Measurements from ENCODE around the gene SPNS2.

Gene SPNS2

DNA sequence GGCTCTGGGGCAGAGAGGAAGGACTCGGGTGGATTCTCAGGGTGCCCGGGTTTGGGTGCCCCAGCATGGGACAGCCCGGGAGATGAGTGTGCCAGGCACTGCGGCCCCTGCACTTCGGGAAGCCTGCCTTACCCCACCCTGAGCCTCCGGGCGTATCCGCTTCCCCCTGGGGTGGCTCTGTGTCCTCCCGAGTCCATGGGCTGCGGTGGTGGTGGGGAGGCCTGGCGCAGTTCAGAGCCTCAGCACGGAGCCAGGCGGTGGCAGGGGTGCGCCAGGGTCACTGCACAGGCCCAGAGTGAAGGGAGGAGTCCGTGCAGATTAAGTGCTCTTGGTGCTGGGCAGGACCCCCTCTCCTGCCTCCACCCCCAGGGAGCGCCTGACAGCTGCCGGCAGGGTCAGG lies 35.8 kb downstream of the SPNS2 start:
- no peak overlapping the region for H3K4me3 ChIP-seq (ENCODE audit: low read length)
- TF ChIP-seq, protein P1, sequence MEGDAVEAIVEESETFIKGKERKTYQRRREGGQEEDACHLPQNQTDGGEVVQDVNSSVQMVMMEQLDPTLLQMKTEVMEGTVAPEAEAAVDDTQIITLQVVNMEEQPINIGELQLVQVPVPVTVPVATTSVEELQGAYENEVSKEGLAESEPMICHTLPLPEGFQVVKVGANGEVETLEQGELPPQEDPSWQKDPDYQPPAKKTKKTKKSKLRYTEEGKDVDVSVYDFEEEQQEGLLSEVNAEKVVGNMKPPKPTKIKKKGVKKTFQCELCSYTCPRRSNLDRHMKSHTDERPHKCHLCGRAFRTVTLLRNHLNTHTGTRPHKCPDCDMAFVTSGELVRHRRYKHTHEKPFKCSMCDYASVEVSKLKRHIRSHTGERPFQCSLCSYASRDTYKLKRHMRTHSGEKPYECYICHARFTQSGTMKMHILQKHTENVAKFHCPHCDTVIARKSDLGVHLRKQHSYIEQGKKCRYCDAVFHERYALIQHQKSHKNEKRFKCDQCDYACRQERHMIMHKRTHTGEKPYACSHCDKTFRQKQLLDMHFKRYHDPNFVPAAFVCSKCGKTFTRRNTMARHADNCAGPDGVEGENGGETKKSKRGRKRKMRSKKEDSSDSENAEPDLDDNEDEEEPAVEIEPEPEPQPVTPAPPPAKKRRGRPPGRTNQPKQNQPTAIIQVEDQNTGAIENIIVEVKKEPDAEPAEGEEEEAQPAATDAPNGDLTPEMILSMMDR (IDR thresholded peaks at IDR 0.05; ENCODE audit: insufficient read depth, low read depth, low read length, missing control alignments): no peak
- DNase-seq (ENCODE audit: low read depth): no peak

DNA sequence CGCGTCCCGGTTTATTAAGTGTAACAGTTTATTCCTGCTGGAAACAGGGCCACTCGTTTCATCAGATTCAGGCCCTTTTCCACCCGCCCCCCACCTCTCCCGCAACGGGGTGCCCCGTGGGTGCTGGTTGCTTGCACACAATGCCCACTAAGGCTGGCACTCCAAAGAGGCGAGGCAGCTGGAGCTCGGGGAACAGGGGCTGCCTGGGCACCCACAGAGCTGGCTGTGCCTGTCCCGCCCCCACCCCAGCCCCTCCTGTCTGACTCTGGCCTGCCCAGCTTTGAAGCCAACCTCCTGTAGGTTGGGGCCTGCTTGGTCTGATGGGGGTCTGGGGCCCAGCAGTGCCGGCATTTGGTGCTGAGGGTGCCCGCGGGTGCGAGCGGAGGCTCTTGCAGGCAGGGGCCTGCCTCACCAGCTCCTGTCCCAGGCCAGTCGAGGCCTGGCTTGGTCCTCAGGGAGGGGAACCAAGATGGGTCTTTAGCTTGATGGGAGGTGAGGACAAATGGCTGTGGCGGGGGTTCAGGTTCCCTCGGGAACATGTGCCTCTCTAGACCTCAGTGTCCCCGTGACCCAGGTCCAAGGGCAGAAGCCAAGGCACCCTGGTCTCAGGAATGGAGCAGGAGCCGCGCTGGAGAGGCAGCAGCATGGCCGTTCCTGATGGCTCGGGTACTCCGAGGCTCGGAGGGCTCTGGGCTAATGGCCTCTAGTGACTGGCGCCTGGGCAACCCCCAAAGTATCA lies 36.4 kb downstream of the SPNS2 start:
- TF ChIP-seq, protein P1 (IDR thresholded peaks at IDR 0.05; ENCODE audit: insufficient read depth, low read depth, low read length, missing control alignments): no peak
- DNase-seq (ENCODE audit: low read depth): no peak
- H3K4me3 ChIP-seq (ENCODE audit: low read length): no peak overlapping the region

DNA sequence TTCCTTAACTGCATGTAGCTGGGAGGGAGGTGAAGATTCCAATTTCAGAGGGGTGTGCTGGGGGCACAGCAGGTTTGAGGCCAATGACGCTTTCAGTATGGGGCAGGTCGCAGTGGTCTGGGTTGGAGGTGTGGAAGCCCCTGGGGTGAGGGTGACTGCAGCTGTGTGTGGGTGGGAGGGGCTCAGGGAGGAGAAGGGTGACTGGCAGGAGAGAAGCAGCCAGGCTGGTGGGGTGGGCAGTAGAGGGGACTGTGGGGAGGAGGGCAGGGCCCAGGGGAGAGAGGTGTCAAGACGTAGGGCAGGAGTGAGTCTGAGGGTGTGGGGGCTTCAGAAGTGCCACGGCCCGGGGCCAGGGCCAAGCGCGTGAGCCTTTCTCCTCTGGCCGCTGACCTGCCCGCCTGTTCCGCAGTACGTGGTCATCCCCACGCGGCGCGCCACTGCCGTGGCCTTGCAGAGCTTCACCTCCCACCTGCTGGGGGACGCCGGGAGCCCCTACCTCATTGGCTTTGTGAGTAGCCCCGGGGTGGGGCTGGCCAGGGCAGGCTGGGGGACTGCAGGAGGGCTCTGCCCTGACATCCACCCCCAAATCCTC lies 37.1 kb downstream of the SPNS2 start:
- TF ChIP-seq, protein P1 (IDR thresholded peaks at IDR 0.05; ENCODE audit: insufficient read depth, low read depth, low read length, missing control alignments): no peak
- no peak for DNase-seq (ENCODE audit: low read depth)
- no peak overlapping the region for H3K4me3 ChIP-seq (ENCODE audit: low read length)

DNA sequence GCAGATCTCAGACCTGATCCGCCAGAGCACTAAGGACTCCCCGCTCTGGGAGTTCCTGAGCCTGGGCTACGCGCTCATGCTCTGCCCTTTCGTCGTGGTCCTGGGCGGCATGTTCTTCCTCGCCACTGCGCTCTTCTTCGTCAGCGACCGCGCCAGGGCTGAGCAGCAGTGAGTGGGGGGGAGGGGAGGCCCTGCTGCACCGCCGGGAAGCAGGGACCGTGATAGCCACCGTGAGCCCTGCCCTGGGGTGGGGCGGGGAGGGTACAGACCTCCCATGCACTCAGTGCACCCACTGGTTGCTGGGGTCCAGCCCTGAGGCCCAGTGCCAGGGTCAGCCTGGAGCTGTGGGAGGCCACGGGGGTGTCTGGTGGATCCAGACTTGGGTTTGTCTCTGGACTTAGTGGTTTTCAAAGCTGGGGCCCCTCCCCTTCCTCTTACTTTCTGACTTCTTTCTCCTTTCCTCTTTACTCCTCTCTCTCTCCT lies 37.6 kb downstream of the SPNS2 start:
- DNase-seq (ENCODE audit: low read depth): no peak
- no peak overlapping the region for H3K4me3 ChIP-seq (ENCODE audit: low read length)
- TF ChIP-seq, protein P1 (IDR thresholded peaks at IDR 0.05; ENCODE audit: insufficient read depth, low read depth, low read length, missing control alignments): no peak

DNA sequence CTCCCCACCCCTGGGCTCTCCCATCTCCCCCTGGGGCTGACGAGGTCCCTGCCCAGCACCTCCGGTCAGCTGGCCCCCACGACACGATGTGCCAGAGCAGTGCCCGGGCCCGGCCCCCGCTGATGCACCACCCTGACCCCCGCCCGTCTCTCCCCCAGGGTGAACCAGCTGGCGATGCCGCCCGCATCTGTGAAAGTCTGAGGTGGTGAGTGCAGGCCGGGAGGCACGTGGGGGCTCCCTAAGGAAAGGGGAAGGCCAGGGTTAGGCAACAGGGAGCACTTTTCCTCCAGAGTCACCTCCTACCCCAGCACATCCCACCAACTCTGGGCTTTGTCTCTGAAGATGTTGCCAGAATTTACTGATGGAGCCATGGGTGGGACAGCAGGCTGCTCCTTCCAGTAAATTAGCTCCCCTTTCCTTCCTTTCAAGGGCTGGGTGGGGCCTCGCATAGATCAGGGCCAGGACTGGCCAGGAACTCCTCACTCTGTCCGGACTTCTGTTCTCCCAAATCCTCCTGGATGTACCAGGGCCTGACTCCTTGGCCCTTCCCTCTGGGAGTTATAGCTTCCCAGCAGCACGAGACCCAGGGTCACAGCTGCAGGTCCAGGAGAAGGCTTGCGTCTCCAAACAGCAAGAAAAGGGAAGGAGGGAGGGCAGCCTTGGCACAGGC lies 38.2 kb downstream of the SPNS2 start:
- DNase-seq (ENCODE audit: low read depth): no peak
- H3K4me3 ChIP-seq (ENCODE audit: low read length): no peak overlapping the region
- TF ChIP-seq, protein P1 (IDR thresholded peaks at IDR 0.05; ENCODE audit: insufficient read depth, low read depth, low read length, missing control alignments): no peak

DNA sequence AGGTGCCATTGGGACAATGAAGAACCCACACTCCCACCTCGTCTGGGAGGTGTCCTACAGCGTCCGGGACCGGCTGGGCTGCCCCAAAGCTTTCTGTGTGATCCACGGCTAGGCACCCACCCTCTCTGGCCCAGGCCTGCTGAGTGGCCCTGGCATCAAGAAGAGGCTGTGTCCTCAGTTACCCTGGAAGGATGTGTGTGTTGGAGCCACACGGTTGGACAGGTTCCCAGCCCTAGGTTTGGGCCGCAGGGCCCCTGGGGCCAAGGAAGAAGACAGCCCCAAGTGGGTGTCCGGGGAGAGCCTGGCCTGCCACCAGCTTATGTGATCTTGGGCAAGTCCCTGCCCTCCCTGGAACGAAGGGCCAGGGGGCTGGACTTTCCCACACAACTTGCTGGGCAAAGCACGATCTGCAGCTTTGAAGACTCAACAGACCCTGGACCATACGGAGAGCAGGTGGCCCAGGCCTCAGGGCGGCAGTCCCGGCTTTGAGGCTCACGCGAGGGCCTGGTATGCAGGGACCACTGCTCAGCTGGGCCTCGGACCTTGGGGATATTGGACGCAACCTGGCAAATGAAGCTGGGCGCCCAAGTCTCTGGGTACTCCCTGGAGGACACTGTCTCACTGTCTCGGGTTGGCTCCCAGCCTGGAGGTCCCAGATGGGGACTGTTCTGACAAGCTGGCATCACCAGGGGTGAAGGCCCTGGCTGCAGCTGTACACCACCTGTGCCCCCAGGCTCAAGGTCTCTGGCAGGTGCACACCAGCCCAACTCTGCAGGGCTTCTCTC lies 39.0 kb downstream of the SPNS2 start:
- no peak for DNase-seq (ENCODE audit: low read depth)
- TF ChIP-seq, protein P1 (IDR thresholded peaks at IDR 0.05; ENCODE audit: insufficient read depth, low read depth, low read length, missing control alignments): no peak

More for the DNA sequence above, 39.0 kb downstream of the SPNS2 start:
- H3K4me3 ChIP-seq (ENCODE audit: low read length): no peak overlapping the region

Measured in epithelial cell of esophagus (primary cell).